IMR-90 (cell line): ENCODE measurements around the gene PCSK6. TPM values are rescaled to one million over a fixed set of nuclear protein-coding genes. Genes with fewer than 3 reads are reported as not detected.

Experiments
- ATAC-seq: fragments of 200-7000 bp; cut with Tn5 transposase; 2 replicates; pipeline ENCODE4 v1.9.1; 2020; ENCODE audit warnings: low read depth, mild to moderate bottlenecking, moderate library complexity
- BruUV-seq: library from RNA; stranded (reverse); fragments of 400-500 nt; replicated peaks from 2 replicates; lab custom pipeline; 2021; lab: Mats Ljungman, UMichigan
- CTCF ChIA-PET: fragments of 300-600 bp; formaldehyde crosslinking; extraction: SDS; loops from one replicate; lab custom pipeline; 2021; ENCODE audit warnings: antibody characterized with exemption; lab: Yijun Ruan, JAX
- POLR2A ChIA-PET: fragments of 300-600 bp; sonication (Branson Sonifier 250); formaldehyde crosslinking; loops from one replicate; lab custom pipeline; 2022; ENCODE audit warnings: antibody characterized with exemption; ENCODE audit not compliant: unreplicated experiment; lab: Charles Lee
- DNase-seq: peaks from one replicate; pipeline ENCODE4 v3.0.0; 2013
- H2AFZ ChIP-seq: replicated peaks from 2 replicates; pipeline ENCODE3; 2013; ENCODE audit warnings: low read length, mild to moderate bottlenecking; ENCODE audit not compliant: poor library complexity
- H2AK5ac ChIP-seq: 2 replicates; pipeline ENCODE4 v1.6.1; 2013; ENCODE audit warnings: low read depth, low read length, inconsistent platforms
- H2AK9ac ChIP-seq: replicated peaks from 2 replicates; pipeline ENCODE3; 2013; ENCODE audit warnings: mild to moderate bottlenecking, low read depth, low read length, moderate library complexity; ENCODE audit not compliant: poor library complexity
- H2BK120ac ChIP-seq: 2 replicates; pipeline ENCODE4 v1.6.1; 2013; ENCODE audit warnings: low read depth, low read length, inconsistent platforms
- H2BK15ac ChIP-seq: 3 replicates; pipeline ENCODE4 v1.6.1; 2013; ENCODE audit warnings: low read depth, low read length, inconsistent platforms
- H2BK20ac ChIP-seq: 2 replicates; pipeline ENCODE4 v1.6.1; 2013; ENCODE audit warnings: low read depth, mild to moderate bottlenecking, inconsistent platforms, low read length, moderate library complexity
- H2BK5ac ChIP-seq: 2 replicates; pipeline ENCODE4 v1.6.1; 2013; ENCODE audit warnings: mild to moderate bottlenecking, low read depth, low read length, inconsistent platforms; ENCODE audit not compliant: poor library complexity, severe bottlenecking
- H3K14ac ChIP-seq: replicated peaks from 2 replicates; pipeline ENCODE4 v1.6.1; 2013; ENCODE audit warnings: low read depth, low read length, inconsistent platforms
- H3K18ac ChIP-seq: 2 replicates; pipeline ENCODE4 v1.6.1; 2013; ENCODE audit warnings: low read depth, low read length, control low read depth
- H3K23ac ChIP-seq: 2 replicates; pipeline ENCODE4 v1.6.1; 2013; ENCODE audit warnings: low read depth, low read length, inconsistent platforms
- H3K27ac ChIP-seq: 2 replicates; pipeline ENCODE4 v1.5.1; 2013; ENCODE audit warnings: mild to moderate bottlenecking, control low read depth, low read length; ENCODE audit not compliant: insufficient read depth
- H3K27me3 ChIP-seq: 2 replicates; pipeline ENCODE4 v1.6.1; 2013; ENCODE audit warnings: low read length; ENCODE audit not compliant: control insufficient read depth, insufficient read depth
- H3K36me3 ChIP-seq: 2 replicates; pipeline ENCODE4 v1.6.1; 2013; ENCODE audit warnings: low read length, mixed read lengths; ENCODE audit not compliant: control insufficient read depth, insufficient read depth
- H3K4ac ChIP-seq: 2 replicates; pipeline ENCODE4 v1.6.1; 2013; ENCODE audit warnings: low read depth, low read length, inconsistent platforms
- H3K4me1 ChIP-seq: 2 replicates; pipeline ENCODE4 v1.6.1; 2013; ENCODE audit warnings: low read length, mixed read lengths; ENCODE audit not compliant: control insufficient read depth, insufficient read depth
- H3K4me2 ChIP-seq: 2 replicates; pipeline ENCODE4 v1.6.1; 2013; ENCODE audit warnings: low read depth, mild to moderate bottlenecking, control low read depth, low read length, moderate library complexity
- H3K4me3 ChIP-seq: 2 replicates; pipeline ENCODE4 v1.5.1; 2013; ENCODE audit warnings: low read depth, mild to moderate bottlenecking, control low read depth, low read length, moderate library complexity; ENCODE audit not compliant: insufficient read depth
- H3K56ac ChIP-seq: 2 replicates; pipeline ENCODE4 v1.6.1; 2013; ENCODE audit warnings: low read length, inconsistent platforms; ENCODE audit not compliant: insufficient read depth; ENCODE audit errors: extremely low read depth
- H3K79me1 ChIP-seq, 2 experiments: 2 replicates each; pipeline ENCODE4 v1.6.1; 2013; ENCODE audit warnings: low read length in 2 of 2, inconsistent platforms in 1 of 2, low read depth in 1 of 2
- H3K9ac ChIP-seq: 2 replicates; pipeline ENCODE4 v1.6.1; 2013; ENCODE audit warnings: low read depth, low read length, control low read depth
- H3K9me1 ChIP-seq: 2 replicates; pipeline ENCODE4 v1.6.1; 2013; ENCODE audit warnings: low read length, inconsistent platforms; ENCODE audit not compliant: insufficient read depth
- H3K9me3 ChIP-seq: 2 replicates; pipeline ENCODE4 v1.6.1; 2013; ENCODE audit warnings: low read length; ENCODE audit not compliant: control insufficient read depth, insufficient read depth
- H4K20me1 ChIP-seq: 2 replicates; pipeline ENCODE4 v1.6.1; 2013; ENCODE audit warnings: low read length, inconsistent platforms; ENCODE audit not compliant: insufficient read depth
- H4K5ac ChIP-seq: 2 replicates; pipeline ENCODE4 v1.6.1; 2013; ENCODE audit warnings: mild to moderate bottlenecking, low read depth, low read length, control low read depth
- H4K8ac ChIP-seq, 2 experiments: 2 replicates each; pipeline ENCODE4 v1.6.1; 2013; ENCODE audit warnings: low read depth in 2 of 2, low read length in 2 of 2, control low read depth in 1 of 2, inconsistent platforms in 1 of 2
- H4K91ac ChIP-seq: 2 replicates; pipeline ENCODE4 v1.6.1; 2013; ENCODE audit warnings: low read depth, low read length, inconsistent platforms; ENCODE audit not compliant: insufficient read depth
- BHLHE40 ChIP-seq: fragments of 150-350 bp; IDR thresholded peaks from 2 replicates; pipeline ENCODE4 v1.6.1; 2016; ENCODE audit warnings: mild to moderate bottlenecking, low read depth, low read length
- FOS ChIP-seq: fragments of 150-350 bp; IDR thresholded peaks from 2 replicates; pipeline ENCODE4 v1.6.1; 2016; ENCODE audit warnings: low read depth, low read length
- MAFK ChIP-seq: IDR thresholded peaks from 2 replicates; pipeline ENCODE4 v1.6.1; 2012; ENCODE audit warnings: low read depth, low read length, improper control_type of control experiment
- MAZ ChIP-seq: IDR thresholded peaks from 2 replicates; pipeline ENCODE4 v1.6.1; 2012; ENCODE audit warnings: low read depth, mild to moderate bottlenecking, low read length, improper control_type of control experiment, moderate library complexity, borderline replicate concordance
- MXI1 ChIP-seq: IDR thresholded peaks from 2 replicates; pipeline ENCODE4 v1.6.1; 2012; ENCODE audit warnings: low read depth, mild to moderate bottlenecking, low read length, moderate library complexity, borderline replicate concordance
- POLR2A ChIP-seq: IDR thresholded peaks from 2 replicates; pipeline ENCODE4 v1.6.1; 2012; ENCODE audit warnings: mild to moderate bottlenecking, low read depth, low read length
- RAD21 ChIP-seq: IDR thresholded peaks from 2 replicates; pipeline ENCODE4 v1.6.1; 2012; ENCODE audit warnings: low read length, improper control_type of control experiment
- RCOR1 ChIP-seq: IDR thresholded peaks from 2 replicates; pipeline ENCODE4 v1.6.1; 2012; ENCODE audit warnings: mild to moderate bottlenecking, low read length, improper control_type of control experiment; ENCODE audit not compliant: insufficient replicate concordance
- RFX5 ChIP-seq: IDR thresholded peaks from 2 replicates; pipeline ENCODE4 v1.8.0; 2012; ENCODE audit warnings: low read depth, mild to moderate bottlenecking, low read length, moderate library complexity
- SMC3 ChIP-seq: fragments of 150-350 bp; IDR thresholded peaks from 2 replicates; pipeline ENCODE4 v1.6.1; 2016; ENCODE audit warnings: low read depth, mild to moderate bottlenecking, antibody characterized with exemption, low read length, moderate library complexity
- WGBS, 2 experiments: methylation state at CpG; one replicate each; pipeline versions ENCODE4 v1.1.5 to v1.1.7; 2013; ENCODE audit warnings: missing lambda C conversion rate in 2 of 2; ENCODE audit not compliant: insufficient read length in 1 of 2; ENCODE audit errors: extremely low coverage in 2 of 2; 5-methylcytosine and 5-hydroxymethylcytosine counted together
- dilution Hi-C: fragments of 300-500 bp; cut with HindIII; formaldehyde crosslinking; loops from one replicate; pipeline ENCODE4 v1.14.3; 2018; ENCODE audit warnings: low sequenced_read_pairs; ENCODE audit not compliant: unreplicated experiment
- in situ Hi-C: fragments of 300-500 bp; cut with MboI; formaldehyde crosslinking; loops from 3 replicates; pipeline ENCODE4 v1.14.3; 2019; ENCODE audit warnings: low sequenced_read_pairs, inconsistent platforms, mixed read lengths
- intact Hi-C: fragments of 100-400 bp; cut with micrococcal nuclease; formaldehyde crosslinking; loops from 2 replicates; pipeline ENCODE4 v1.10.0; 2022
- polyA plus RNA-seq, 3 experiments: library from polyadenylated mRNA; depleted of rRNA; stranded (reverse); fragments of >200 nt; gene quantifications; 2 replicates each; pipeline ENCODE4 v1.2.3, GENCODE V29; 2012; ENCODE audit warnings: low replicate concordance in 1 of 3
- total RNA-seq: library from RNA; depleted of rRNA; stranded (reverse); fragments of >200 nt; gene quantifications from 2 replicates; pipeline ENCODE4 v1.2.3, GENCODE V29; 2012
- TF ChIP-seq, protein P1 (sequence below): fragments of 150-350 bp; IDR thresholded peaks from 2 replicates; pipeline ENCODE4 v1.6.1; 2016; ENCODE audit warnings: low read depth, mild to moderate bottlenecking, low read length, moderate library complexity, borderline replicate concordance
- TF ChIP-seq, protein P2 (sequence below): conservative IDR thresholded peaks from 2 replicates; pipeline ENCODE4 v1.5.1; 2012; ENCODE audit warnings: mild to moderate bottlenecking, low read depth, low read length, improper control_type of control experiment
- TF ChIP-seq, protein P3 (sequence below): fragments of 150-350 bp; IDR thresholded peaks from 2 replicates; pipeline ENCODE4 v1.6.1; 2017; ENCODE audit warnings: mild to moderate bottlenecking, antibody characterized with exemption, low read length, low read depth

PCSK6 gene
- total and polyA plus RNA-seq, 2 of the 4 experiments (the other 2 are of a cell fraction), result not detected

DNA sequence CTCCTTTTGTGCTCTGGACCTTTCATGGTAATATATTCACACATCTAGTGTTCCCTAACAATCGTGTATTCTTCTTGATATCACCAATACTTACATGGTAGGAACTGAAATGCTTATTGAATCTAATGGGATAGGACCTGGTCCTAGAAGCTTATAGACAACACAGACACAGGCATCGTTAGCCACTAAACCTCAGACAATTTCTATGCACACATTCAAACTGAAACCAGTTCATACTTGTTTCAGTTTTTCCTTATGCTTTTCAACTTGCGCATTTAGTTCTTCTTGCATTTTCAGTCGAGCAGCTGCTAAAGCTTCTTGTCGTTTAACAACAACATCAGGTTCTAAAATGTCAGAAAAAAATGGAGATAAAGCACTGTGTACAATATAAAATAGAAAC is 214.5 kb downstream of the PCSK6 start:
- dilution Hi-C loops (no loop called here), in situ Hi-C loops (no loop called here), intact Hi-C loops (no loop called here)
- H3K56ac ChIP-seq, result no peak overlapping the region
- ChIA-PET POLR2A (no interaction called here), CTCF (interaction anchor here (0.6 kb wide), 1 partner anchor 14 kb away, joined by 4 read pairs; no protein-coding TSS in a partner anchor)
- no peak overlapping the region for H3K4me3 ChIP-seq
- BruUV-seq, result no TSS peak
- H3K4me2 ChIP-seq, result no peak overlapping the region
- no peak overlapping the region for H2BK5ac ChIP-seq
- H3K9me3 ChIP-seq, result no peaks in the 10 kb centered on the region
- DNase-seq, result no peak
- H3K9ac ChIP-seq, result no peak overlapping the region
- no peak overlapping the region for H3K27ac ChIP-seq
- H2BK20ac ChIP-seq, result no peak overlapping the region
- H3K4ac ChIP-seq, result no peak overlapping the region
- no peak for ATAC-seq
- no peak overlapping the region for H2AFZ ChIP-seq
- H3K23ac ChIP-seq, result no peak overlapping the region; the same call in 1 of the 2 replicates
- no peak overlapping the region for H2AK5ac ChIP-seq
- no peak overlapping the region for H2BK120ac ChIP-seq
- no peak overlapping the region for H4K8ac ChIP-seq
- no peak overlapping the region for H4K5ac ChIP-seq
- H3K36me3 ChIP-seq, result peaks cover 44% of the 10 kb centered on the region
- TF ChIP-seq POLR2A, result no peak
- no peak for TF ChIP-seq MAFK
- no peak for TF ChIP-seq RAD21
- no peak for TF ChIP-seq RCOR1
- TF ChIP-seq, protein P1, sequence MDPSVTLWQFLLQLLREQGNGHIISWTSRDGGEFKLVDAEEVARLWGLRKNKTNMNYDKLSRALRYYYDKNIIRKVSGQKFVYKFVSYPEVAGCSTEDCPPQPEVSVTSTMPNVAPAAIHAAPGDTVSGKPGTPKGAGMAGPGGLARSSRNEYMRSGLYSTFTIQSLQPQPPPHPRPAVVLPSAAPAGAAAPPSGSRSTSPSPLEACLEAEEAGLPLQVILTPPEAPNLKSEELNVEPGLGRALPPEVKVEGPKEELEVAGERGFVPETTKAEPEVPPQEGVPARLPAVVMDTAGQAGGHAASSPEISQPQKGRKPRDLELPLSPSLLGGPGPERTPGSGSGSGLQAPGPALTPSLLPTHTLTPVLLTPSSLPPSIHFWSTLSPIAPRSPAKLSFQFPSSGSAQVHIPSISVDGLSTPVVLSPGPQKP, result no peak
- TF ChIP-seq FOS, result no peak
- TF ChIP-seq, protein P2, sequence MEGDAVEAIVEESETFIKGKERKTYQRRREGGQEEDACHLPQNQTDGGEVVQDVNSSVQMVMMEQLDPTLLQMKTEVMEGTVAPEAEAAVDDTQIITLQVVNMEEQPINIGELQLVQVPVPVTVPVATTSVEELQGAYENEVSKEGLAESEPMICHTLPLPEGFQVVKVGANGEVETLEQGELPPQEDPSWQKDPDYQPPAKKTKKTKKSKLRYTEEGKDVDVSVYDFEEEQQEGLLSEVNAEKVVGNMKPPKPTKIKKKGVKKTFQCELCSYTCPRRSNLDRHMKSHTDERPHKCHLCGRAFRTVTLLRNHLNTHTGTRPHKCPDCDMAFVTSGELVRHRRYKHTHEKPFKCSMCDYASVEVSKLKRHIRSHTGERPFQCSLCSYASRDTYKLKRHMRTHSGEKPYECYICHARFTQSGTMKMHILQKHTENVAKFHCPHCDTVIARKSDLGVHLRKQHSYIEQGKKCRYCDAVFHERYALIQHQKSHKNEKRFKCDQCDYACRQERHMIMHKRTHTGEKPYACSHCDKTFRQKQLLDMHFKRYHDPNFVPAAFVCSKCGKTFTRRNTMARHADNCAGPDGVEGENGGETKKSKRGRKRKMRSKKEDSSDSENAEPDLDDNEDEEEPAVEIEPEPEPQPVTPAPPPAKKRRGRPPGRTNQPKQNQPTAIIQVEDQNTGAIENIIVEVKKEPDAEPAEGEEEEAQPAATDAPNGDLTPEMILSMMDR, result no peak
- TF ChIP-seq SMC3, result no peak
- no peak for TF ChIP-seq RFX5
- TF ChIP-seq, protein P3, sequence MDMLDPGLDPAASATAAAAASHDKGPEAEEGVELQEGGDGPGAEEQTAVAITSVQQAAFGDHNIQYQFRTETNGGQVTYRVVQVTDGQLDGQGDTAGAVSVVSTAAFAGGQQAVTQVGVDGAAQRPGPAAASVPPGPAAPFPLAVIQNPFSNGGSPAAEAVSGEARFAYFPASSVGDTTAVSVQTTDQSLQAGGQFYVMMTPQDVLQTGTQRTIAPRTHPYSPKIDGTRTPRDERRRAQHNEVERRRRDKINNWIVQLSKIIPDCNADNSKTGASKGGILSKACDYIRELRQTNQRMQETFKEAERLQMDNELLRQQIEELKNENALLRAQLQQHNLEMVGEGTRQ, result no peak
- TF ChIP-seq MXI1, result no peak
- TF ChIP-seq MAZ, result no peak
- no peak for TF ChIP-seq BHLHE40
- H4K91ac ChIP-seq, result no peak overlapping the region
- 88% methylated on average over 1 of the region's 5 CpGs; no CpG with 5 or more reads in 1 of the 2 experiments for WGBS, 2 experiments
- H3K4me1 ChIP-seq, result 0 out of 2 replicates have a peak, but pooled peaks cover 2% of the 10 kb centered on the region
- H3K18ac ChIP-seq, result no peak overlapping the region
- no peak overlapping the region for H2BK15ac ChIP-seq
- H3K79me1 ChIP-seq, result peaks cover 35 to 56% of the 10 kb centered on the region in 2 experiments
- H3K9me1 ChIP-seq, result peaks cover 7% of the 10 kb centered on the region; the same call in 1 of the 2 replicates
- no peaks in the 10 kb centered on the region for H3K27me3 ChIP-seq
- H4K20me1 ChIP-seq, result peaks cover 16% of the 10 kb centered on the region; the same call in 1 of the 2 replicates
- no peak overlapping the region for H2AK9ac ChIP-seq
- no peak overlapping the region for H3K14ac ChIP-seq
